Breast epithelium (tissue), 4 donors: ENCODE data around the gene PXN. TPM values are rescaled to one million over a fixed set of nuclear protein-coding genes. Genes with fewer than 3 reads are reported as not detected.

ENCODE experiments used
- DNase-seq, 2 donors: peaks; one replicate each; pipeline ENCODE4 v3.0.0-alpha.2; 2019; ENCODE audit warnings: low spot score in 2 of 2
- H3K27ac ChIP-seq, 2 donors: fragments of 200-600 bp; sonication (generic) in 1 of 2; one replicate each; pipeline ENCODE4 v1.5.1; 2016 to 2019; ENCODE audit warnings: mild to moderate bottlenecking in 1 of 2
- H3K27me3 ChIP-seq, 2 donors: fragments of 200-600 bp; sonication (generic) in 1 of 2; one replicate each; pipeline versions ENCODE4 v1.5.1 to v1.6.0; 2017 to 2019; ENCODE audit warnings: control low read depth in 1 of 2, mild to moderate bottlenecking in 1 of 2
- H3K36me3 ChIP-seq: fragments of 200-600 bp; one replicate; pipeline ENCODE4 v1.5.1; 2019
- H3K4me1 ChIP-seq, 2 donors: fragments of 200-600 bp; sonication (generic); one replicate each; pipeline ENCODE4 v1.5.1; 2016 to 2019; ENCODE audit warnings: control low read depth in 1 of 2
- H3K4me3 ChIP-seq, 3 donors: fragments of 200-600 bp; sonication (generic); 1 replicate in 2 of 3; 2 replicates in 1 of 3; pipeline ENCODE4 v1.5.1; 2016 to 2019; ENCODE audit warnings: mild to moderate bottlenecking in 3 of 3, moderate library complexity in 2 of 3
- H3K9me3 ChIP-seq, 2 donors: fragments of 200-600 bp; sonication (generic) in 1 of 2; one replicate each; pipeline ENCODE4 v1.5.1; 2016 to 2019; ENCODE audit warnings: control low read depth in 1 of 2
- CTCF ChIP-seq, 3 donors: fragments of 450-650 bp; IDR thresholded peaks; one replicate each; pipeline ENCODE4 v1.5.1; 2016 to 2017; ENCODE audit warnings: antibody characterized with exemption in 3 of 3, mild to moderate bottlenecking in 3 of 3, moderate library complexity in 3 of 3
- POLR2A ChIP-seq: fragments of 450-650 bp; IDR thresholded peaks from one replicate; pipeline ENCODE4 v1.6.1; 2016; ENCODE audit warnings: antibody characterized with exemption, mild to moderate bottlenecking, moderate library complexity
- POLR2AphosphoS5 ChIP-seq, 3 donors: sonication (generic); formaldehyde crosslinking; IDR thresholded peaks; one replicate each; pipeline ENCODE4 v1.6.1; 2017; ENCODE audit warnings: antibody characterized with exemption in 3 of 3
- intact Hi-C: fragments of 100-400 bp; cut with DNase I; formaldehyde crosslinking; loops from one replicate; pipeline ENCODE4 v1.15.1; 2023; ENCODE audit warnings: low total_unique reads
- total RNA-seq, 3 donors: library from RNA; depleted of rRNA; stranded (reverse); fragments of >200 nt; gene quantifications; one replicate each; pipeline ENCODE4 v1.1.0, GENCODE V29; 2016

Gene PXN
- total RNA-seq, 3 donors from 2014 or later = 44.8 to 74.1 (median 53.9) TPM

- H3K4me1 ChIP-seq = peaks cover 16 to 31% of the 10 kb centered on the region in 2 donors
- peak overlapping the region in 1 of 3 donors; percentile 26 for H3K4me3 ChIP-seq
- DNase-seq = no peak
- no peaks in the 10 kb centered on the region for H3K27me3 ChIP-seq
- peak overlapping the region; percentile 38 to 59 for H3K27ac ChIP-seq
- TF ChIP-seq CTCF (IDR thresholded peaks at IDR 0.05) = no peak
- TF ChIP-seq POLR2A = no peak
- no peak for TF ChIP-seq POLR2AphosphoS5 (IDR thresholded peaks at IDR 0.05)
- peaks cover 12% of the 10 kb centered on the region for H3K36me3 ChIP-seq
- intact Hi-C loops = no loop called here
- H3K9me3 ChIP-seq = no peaks in the 10 kb centered on the region
These were observed 40.4 kb downstream of the PXN start for GRCh38 chr12:120225200-120225558.

- Histone ChIP-seq H3K9me3 (no peaks in the 10 kb centered on the region), H3K36me3 (peaks cover 12% of the 10 kb centered on the region), H3K4me1 (peaks cover 10 to 25% of the 10 kb centered on the region in 2 donors), H3K27ac (peak overlapping the region; percentile 38 to 59), H3K27me3 (no peaks in the 10 kb centered on the region), H3K4me3 (peak overlapping the region in 2 of 3 donors; percentile 19 to 26)
- TF ChIP-seq CTCF (IDR thresholded peaks at IDR 0.05) (no peak), POLR2A (no peak), POLR2AphosphoS5 (IDR thresholded peaks at IDR 0.05) (no peak)
- intact Hi-C loops = no loop called here
- DNase-seq = no peak
These were observed 41.0 kb downstream of the PXN start for GRCh38 chr12:120224304-120225199.

GRCh38 chr12:120223458-120224303 lies 41.8 kb downstream of the PXN start:
- no peak overlapping the region for H3K4me3 ChIP-seq
- H3K27me3 ChIP-seq = no peaks in the 10 kb centered on the region
- H3K27ac ChIP-seq = no peak overlapping the region
- H3K4me1 ChIP-seq = peaks cover 3 to 16% of the 10 kb centered on the region in 2 donors
- H3K9me3 ChIP-seq = no peaks in the 10 kb centered on the region
- intact Hi-C loops = no loop called here
- H3K36me3 ChIP-seq = peaks cover 17% of the 10 kb centered on the region
- DNase-seq = no peak
- TF ChIP-seq POLR2AphosphoS5 (IDR thresholded peaks at IDR 0.05) (no peak), POLR2A (no peak), CTCF (IDR thresholded peaks at IDR 0.05) (no peak)

- Histone ChIP-seq H3K27me3 (no peaks in the 10 kb centered on the region), H3K9me3 (no peaks in the 10 kb centered on the region), H3K27ac (no peak overlapping the region), H3K36me3 (peaks cover 17% of the 10 kb centered on the region), H3K4me1 (peaks cover 0 to 10% of the 10 kb centered on the region in 2 donors), H3K4me3 (no peak overlapping the region)
- intact Hi-C loops = no loop called here
- no peak for DNase-seq
- TF ChIP-seq POLR2A (no peak), POLR2AphosphoS5 (IDR thresholded peaks at IDR 0.05) (no peak)
These were observed 43.2 kb downstream of the PXN start for GRCh38 chr12:120222288-120222832.

GRCh38 chr12:120221576-120221900 lies 44.0 kb downstream of the PXN start:
- TF ChIP-seq POLR2AphosphoS5 (IDR thresholded peaks at IDR 0.05) (no peak), CTCF (IDR thresholded peaks at IDR 0.05) (no peak), POLR2A (no peak)
- DNase-seq = no peak
- Histone ChIP-seq H3K9me3 (no peaks in the 10 kb centered on the region), H3K4me1 (peaks cover 0 to 10% of the 10 kb centered on the region in 2 donors), H3K27ac (no peak overlapping the region), H3K4me3 (no peak overlapping the region), H3K36me3 (peaks cover 17% of the 10 kb centered on the region), H3K27me3 (no peaks in the 10 kb centered on the region)
- intact Hi-C loops = no loop called here
